Stimulated activated naive CD8-positive, alpha-beta T cell treated with anti-CD3 and anti-CD28 coated beads, Interleukin-15, Interleukin-2, amounts not matched to agents 100 ng/mL and 50 ng/mL, for 24 hours (primary cell): ENCODE data around the gene KIF20B.

Source experiments
- H3K27ac Mint-ChIP-seq: one replicate; pipeline ENCODE4 v1.8.0; 2021; ENCODE audit warnings: mild to moderate bottlenecking, mixed read lengths
- H3K27me3 Mint-ChIP-seq: one replicate; pipeline ENCODE4 v1.8.0; 2021; ENCODE audit warnings: mixed read lengths
- H3K36me3 Mint-ChIP-seq: one replicate; pipeline ENCODE4 v1.8.0; 2021; ENCODE audit warnings: low read depth, mixed read lengths
- H3K4me1 Mint-ChIP-seq: one replicate; pipeline ENCODE4 v1.8.0; 2021; ENCODE audit warnings: low read depth, mixed read lengths
- H3K4me3 Mint-ChIP-seq: one replicate; pipeline ENCODE4 v1.8.0; 2021; ENCODE audit warnings: mild to moderate bottlenecking, mixed read lengths
- H3K9me3 Mint-ChIP-seq: one replicate; pipeline ENCODE4 v1.8.0; 2021; ENCODE audit warnings: mixed read lengths

Gene KIF20B

DNA sequence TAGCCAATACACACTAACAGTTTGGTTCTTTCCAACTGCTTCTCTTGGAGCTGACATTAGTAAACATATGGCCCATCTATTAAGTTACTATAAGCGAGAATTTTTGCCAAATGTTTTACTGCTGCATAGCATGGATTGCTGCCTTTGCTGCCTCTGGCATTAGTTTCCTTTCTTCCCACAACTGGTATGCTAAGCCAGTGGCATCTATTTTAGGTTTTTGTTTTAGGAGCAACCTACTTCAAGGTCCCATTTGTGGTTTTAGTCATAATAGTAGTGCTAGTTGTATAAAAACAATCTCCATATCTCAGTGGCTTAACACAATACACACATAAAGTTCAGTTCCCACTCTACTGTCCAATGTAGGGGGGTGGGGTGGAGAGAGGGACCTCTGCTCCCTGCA, 30.5 kb upstream of the KIF20B start:
- Mint-ChIP-seq H3K4me3 (no peak overlapping the region), H3K4me1 (no peaks in the 10 kb centered on the region), H3K27me3 (peaks cover 12% of the 10 kb centered on the region), H3K36me3 (no peaks in the 10 kb centered on the region), H3K27ac (no peak overlapping the region), H3K9me3 (no peaks in the 10 kb centered on the region)

DNA sequence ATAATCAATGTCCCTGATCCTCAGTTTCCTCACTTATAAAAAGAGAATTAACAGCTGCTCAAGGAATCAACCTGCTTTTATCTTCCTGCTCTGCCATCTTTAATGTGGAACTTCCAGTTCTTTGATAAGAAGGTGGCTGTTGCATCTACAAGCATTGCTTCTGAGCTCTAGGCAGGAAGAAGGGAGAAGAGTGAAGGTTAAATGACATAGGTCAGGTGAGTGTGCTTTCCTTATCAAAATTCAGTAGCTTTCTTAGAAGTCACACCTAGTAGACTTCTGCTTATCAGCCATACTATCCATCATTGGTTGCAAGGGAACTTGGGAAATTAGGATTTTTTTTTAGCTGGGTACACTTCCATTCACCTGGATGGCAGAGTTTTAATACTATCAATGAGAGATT, 24.0 kb upstream of the KIF20B start:
- Mint-ChIP-seq H3K9me3 (no peaks in the 10 kb centered on the region), H3K36me3 (no peaks in the 10 kb centered on the region), H3K4me1 (no peaks in the 10 kb centered on the region), H3K4me3 (no peak overlapping the region), H3K27ac (no peak overlapping the region), H3K27me3 (peaks cover 18% of the 10 kb centered on the region)

GRCh38 chr10:89679986-89680385, 21.4 kb upstream of the KIF20B start:
- H3K4me3 Mint-ChIP-seq, result no peak overlapping the region
- H3K27ac Mint-ChIP-seq, result no peak overlapping the region
- no peaks in the 10 kb centered on the region for H3K36me3 Mint-ChIP-seq
- peaks cover 27% of the 10 kb centered on the region for H3K27me3 Mint-ChIP-seq
- H3K4me1 Mint-ChIP-seq, result no peaks in the 10 kb centered on the region
- H3K9me3 Mint-ChIP-seq, result no peaks in the 10 kb centered on the region

GRCh38 chr10:89683883-89684282, 17.5 kb upstream of the KIF20B start:
- H3K27ac Mint-ChIP-seq, result no peak overlapping the region
- no peak overlapping the region for H3K4me3 Mint-ChIP-seq
- H3K9me3 Mint-ChIP-seq, result no peaks in the 10 kb centered on the region
- no peaks in the 10 kb centered on the region for H3K36me3 Mint-ChIP-seq
- H3K4me1 Mint-ChIP-seq, result no peaks in the 10 kb centered on the region
- H3K27me3 Mint-ChIP-seq, result peaks cover 25% of the 10 kb centered on the region

GRCh38 chr10:89684604-89685003, 16.8 kb upstream of the KIF20B start:
- no peak overlapping the region for H3K4me3 Mint-ChIP-seq
- no peaks in the 10 kb centered on the region for H3K9me3 Mint-ChIP-seq
- no peak overlapping the region for H3K27ac Mint-ChIP-seq
- no peaks in the 10 kb centered on the region for H3K36me3 Mint-ChIP-seq
- no peaks in the 10 kb centered on the region for H3K4me1 Mint-ChIP-seq
- H3K27me3 Mint-ChIP-seq, result peaks cover 25% of the 10 kb centered on the region

- Mint-ChIP-seq H3K4me3 (no peak overlapping the region), H3K36me3 (no peaks in the 10 kb centered on the region), H3K27me3 (peaks cover 14% of the 10 kb centered on the region), H3K9me3 (no peaks in the 10 kb centered on the region), H3K27ac (no peak overlapping the region), H3K4me1 (no peaks in the 10 kb centered on the region)
Observed at GRCh38 chr10:89685936-89686335, 15.5 kb upstream of the KIF20B start.

DNA sequence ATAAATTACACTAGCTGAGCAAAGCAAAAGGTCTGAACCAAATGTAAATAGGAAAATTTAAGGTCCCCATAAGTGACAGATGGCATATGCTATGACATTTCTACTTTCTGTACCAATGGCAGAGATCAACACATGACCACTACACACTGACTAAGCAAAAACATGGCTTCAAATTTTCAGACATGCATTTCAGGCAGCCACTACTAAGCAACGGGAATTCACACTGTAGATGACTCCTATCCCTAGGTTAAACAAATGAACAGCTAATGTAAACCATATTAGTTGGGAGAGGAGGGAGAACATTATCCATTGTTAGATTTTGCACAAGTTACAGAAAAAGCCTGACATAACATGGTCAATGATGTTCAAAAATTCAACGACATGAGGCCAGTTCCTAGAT, 11.4 kb upstream of the KIF20B start:
- H3K4me3 Mint-ChIP-seq, result no peak overlapping the region
- no peak overlapping the region for H3K27ac Mint-ChIP-seq
- H3K27me3 Mint-ChIP-seq, result peaks cover 4% of the 10 kb centered on the region
- no peaks in the 10 kb centered on the region for H3K36me3 Mint-ChIP-seq
- no peaks in the 10 kb centered on the region for H3K4me1 Mint-ChIP-seq
- H3K9me3 Mint-ChIP-seq, result no peaks in the 10 kb centered on the region

DNA sequence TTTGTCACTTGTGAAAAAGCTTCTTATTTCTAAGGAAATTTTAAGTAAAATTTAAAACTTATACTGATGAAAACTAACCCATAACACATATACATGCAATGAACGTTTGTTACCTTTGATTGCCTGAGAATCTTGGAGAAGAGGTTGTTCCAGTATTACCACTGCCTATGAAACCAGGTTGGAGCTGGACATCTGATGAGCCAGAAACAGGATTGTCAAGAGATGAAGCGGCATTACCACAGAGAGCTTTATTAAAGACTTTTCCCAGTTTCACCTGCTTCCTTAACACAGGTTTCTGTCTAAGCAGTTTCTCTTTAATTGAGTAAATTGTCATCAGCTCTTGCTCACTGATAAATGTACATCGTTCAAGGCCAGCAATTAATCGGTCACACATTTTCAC, 9.0 kb upstream of the KIF20B start:
- H3K9me3 Mint-ChIP-seq, result no peaks in the 10 kb centered on the region

GRCh38 chr10:89693176-89693575, 8.2 kb upstream of the KIF20B start:
- Mint-ChIP-seq H3K9me3 (no peaks in the 10 kb centered on the region), H3K27me3 (no peaks in the 10 kb centered on the region), H3K27ac (no peak overlapping the region), H3K4me1 (no peaks in the 10 kb centered on the region), H3K4me3 (no peak overlapping the region), H3K36me3 (no peaks in the 10 kb centered on the region)

More for the DNA sequence above, 9.0 kb upstream of the KIF20B start:
- Mint-ChIP-seq H3K36me3 (no peaks in the 10 kb centered on the region), H3K27ac (no peak overlapping the region), H3K27me3 (no peaks in the 10 kb centered on the region), H3K4me1 (no peaks in the 10 kb centered on the region), H3K4me3 (no peak overlapping the region)

GRCh38 chr10:89695307-89695706, 6.1 kb upstream of the KIF20B start:
- Mint-ChIP-seq H3K36me3 (no peaks in the 10 kb centered on the region), H3K4me1 (peaks cover 4% of the 10 kb centered on the region), H3K9me3 (no peaks in the 10 kb centered on the region), H3K27me3 (no peaks in the 10 kb centered on the region), H3K27ac (no peak overlapping the region), H3K4me3 (no peak overlapping the region)

DNA sequence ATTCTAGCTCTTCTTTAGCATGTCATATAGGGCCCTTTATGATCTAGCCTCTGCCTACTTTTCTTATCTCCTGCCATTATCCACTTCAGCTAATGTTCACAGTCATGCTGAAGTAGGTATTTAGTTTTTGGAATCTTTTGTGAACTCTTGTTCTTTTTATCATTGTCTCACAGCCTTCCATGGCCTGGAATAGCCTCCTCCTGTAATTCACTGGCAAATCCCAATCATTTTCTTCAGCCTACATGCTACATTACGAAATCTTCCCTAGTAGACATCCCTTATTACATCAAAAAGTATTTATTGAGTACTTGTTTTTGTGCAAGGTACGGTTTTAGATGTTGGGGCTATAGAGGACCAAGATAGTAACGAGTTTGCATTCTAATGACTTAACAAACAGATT, 3.4 kb upstream of the KIF20B start:
- Mint-ChIP-seq H3K27ac (no peak overlapping the region), H3K9me3 (no peaks in the 10 kb centered on the region), H3K4me3 (no peak overlapping the region), H3K4me1 (peaks cover 24% of the 10 kb centered on the region), H3K36me3 (no peaks in the 10 kb centered on the region), H3K27me3 (no peaks in the 10 kb centered on the region)

GRCh38 chr10:89699581-89700064, 1.8 kb upstream of the KIF20B start:
- peak overlapping the region; percentile 6 for H3K27ac Mint-ChIP-seq
- peaks cover 33% of the 10 kb centered on the region for H3K4me1 Mint-ChIP-seq
- H3K4me3 Mint-ChIP-seq, result peak overlapping the region; percentile 54
- H3K36me3 Mint-ChIP-seq, result peaks cover 5% of the 10 kb centered on the region
- no peaks in the 10 kb centered on the region for H3K27me3 Mint-ChIP-seq
- H3K9me3 Mint-ChIP-seq, result no peaks in the 10 kb centered on the region

DNA sequence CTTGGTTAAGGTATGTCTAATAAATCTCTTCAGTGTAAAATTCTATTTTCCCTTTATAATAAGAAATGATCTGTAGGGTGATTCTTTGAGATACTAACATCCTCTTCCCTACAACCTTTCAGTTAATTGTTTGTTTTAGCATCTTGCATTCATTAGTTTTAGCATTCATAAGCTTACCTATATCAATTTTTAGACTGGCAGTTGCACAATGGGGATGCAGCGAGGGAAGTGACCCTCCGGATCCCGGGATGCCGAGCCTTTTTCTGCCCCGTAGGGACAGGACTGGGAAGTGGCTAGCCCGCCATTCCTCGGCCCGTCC, 508 bp upstream of the KIF20B start:
- H3K4me1 Mint-ChIP-seq, result peaks cover 45% of the 10 kb centered on the region
- H3K27ac Mint-ChIP-seq, result peak overlapping the region; percentile 90
- H3K4me3 Mint-ChIP-seq, result peak overlapping the region; percentile 94
- H3K27me3 Mint-ChIP-seq, result no peaks in the 10 kb centered on the region
- no peaks in the 10 kb centered on the region for H3K9me3 Mint-ChIP-seq
- H3K36me3 Mint-ChIP-seq, result peaks cover 18% of the 10 kb centered on the region

DNA sequence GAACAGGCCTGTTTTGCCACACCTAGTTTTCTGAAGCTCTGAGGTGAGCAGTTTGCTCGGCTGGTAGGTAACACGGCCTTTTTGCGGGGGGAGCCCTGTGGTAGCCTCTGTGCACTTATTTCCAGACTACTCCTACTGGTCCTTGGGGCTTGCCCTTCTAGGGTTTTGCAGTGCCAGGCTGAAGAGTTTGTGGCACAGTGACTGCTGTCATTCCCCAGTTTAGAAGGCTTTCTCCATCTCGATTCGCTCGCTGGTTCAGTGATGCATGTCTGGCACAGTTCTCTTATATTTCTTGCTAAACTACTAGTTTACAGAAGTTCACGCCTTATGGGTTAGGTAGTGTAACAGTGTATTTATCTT, 711 bp downstream of the KIF20B start:
- Mint-ChIP-seq H3K36me3 (peaks cover 27% of the 10 kb centered on the region), H3K27ac (peak overlapping the region; percentile 95), H3K4me3 (peak overlapping the region; percentile 94), H3K27me3 (no peaks in the 10 kb centered on the region), H3K9me3 (no peaks in the 10 kb centered on the region), H3K4me1 (peaks cover 56% of the 10 kb centered on the region)

GRCh38 chr10:89705466-89705865, 4.1 kb downstream of the KIF20B start:
- Mint-ChIP-seq H3K4me3 (no peak overlapping the region), H3K4me1 (peaks cover 57% of the 10 kb centered on the region), H3K27ac (no peak overlapping the region), H3K9me3 (no peaks in the 10 kb centered on the region), H3K27me3 (no peaks in the 10 kb centered on the region), H3K36me3 (peaks cover 35% of the 10 kb centered on the region)

- Mint-ChIP-seq H3K9me3 (no peaks in the 10 kb centered on the region), H3K36me3 (peaks cover 40% of the 10 kb centered on the region), H3K4me1 (peaks cover 51% of the 10 kb centered on the region), H3K27ac (peak overlapping the region; percentile 43), H3K27me3 (no peaks in the 10 kb centered on the region), H3K4me3 (no peak overlapping the region)
Observed at GRCh38 chr10:89706011-89706410, 4.6 kb downstream of the KIF20B start.

GRCh38 chr10:89707372-89707771, 6.0 kb downstream of the KIF20B start:
- no peak overlapping the region for H3K4me3 Mint-ChIP-seq
- no peak overlapping the region for H3K27ac Mint-ChIP-seq
- H3K9me3 Mint-ChIP-seq, result no peaks in the 10 kb centered on the region
- H3K36me3 Mint-ChIP-seq, result peaks cover 51% of the 10 kb centered on the region
- no peaks in the 10 kb centered on the region for H3K27me3 Mint-ChIP-seq
- peaks cover 44% of the 10 kb centered on the region for H3K4me1 Mint-ChIP-seq
